Smooth muscle cell (in vitro differentiated cells): ENCODE data around the gene GPX4. TPM values are rescaled to one million over a fixed set of nuclear protein-coding genes. Genes with fewer than 3 reads are reported as not detected.

Source experiments
- DNase-seq: peaks from one replicate; lab custom pipeline; 2025; ENCODE audit not compliant: unreplicated experiment; lab: John Stamatoyannopoulos, UW
- H2AFZ ChIP-seq: fragments of 200-600 bp; sonication (generic); 2 replicates; pipeline ENCODE4 v1.6.0; 2016; ENCODE audit warnings: antibody characterized with exemption, low read depth, mild to moderate bottlenecking
- H3F3A ChIP-seq: fragments of 200-600 bp; sonication (generic); 2 replicates; pipeline ENCODE4 v1.6.0; 2017; ENCODE audit warnings: antibody characterized with exemption, low read depth
- H3K27ac ChIP-seq: fragments of 200-600 bp; sonication (generic); 2 replicates; pipeline ENCODE4 v1.5.1; 2016; ENCODE audit warnings: low read depth, mild to moderate bottlenecking
- H3K27me3 ChIP-seq: fragments of 200-600 bp; sonication (generic); 2 replicates; pipeline ENCODE4 v1.6.1; 2016; ENCODE audit warnings: low read depth, mild to moderate bottlenecking
- H3K36me3 ChIP-seq: fragments of 200-600 bp; sonication (generic); 2 replicates; pipeline ENCODE4 v1.5.1; 2016; ENCODE audit warnings: low read depth
- H3K4me1 ChIP-seq: fragments of 200-600 bp; sonication (generic); 2 replicates; pipeline ENCODE4 v1.5.1; 2016; ENCODE audit warnings: low read depth
- H3K4me2 ChIP-seq: fragments of 200-600 bp; sonication (generic); 2 replicates; pipeline ENCODE4 v1.6.0; 2016; ENCODE audit warnings: mild to moderate bottlenecking
- H3K4me3 ChIP-seq: fragments of 200-600 bp; sonication (generic); 2 replicates; pipeline ENCODE4 v1.5.1; 2016; ENCODE audit warnings: mild to moderate bottlenecking
- H3K79me2 ChIP-seq: fragments of 200-600 bp; sonication (generic); 2 replicates; pipeline ENCODE4 v1.6.0; 2016; ENCODE audit warnings: low read depth, mild to moderate bottlenecking
- H3K9ac ChIP-seq: fragments of 200-600 bp; sonication (generic); 2 replicates; pipeline ENCODE4 v1.6.0; 2016; ENCODE audit warnings: low read depth
- H3K9me3 ChIP-seq: fragments of 200-600 bp; sonication (generic); replicated peaks from 2 replicates; pipeline ENCODE4 v1.5.1; 2016; ENCODE audit warnings: low read depth
- H4K20me1 ChIP-seq: fragments of 200-600 bp; sonication (generic); 2 replicates; pipeline ENCODE4 v1.6.0; 2016; ENCODE audit warnings: low read depth
- WGBS: methylation state at CpG from one replicate; pipeline ENCODE4 v1.1.7; 2016; ENCODE audit warnings: low lambda C conversion rate; 5-methylcytosine and 5-hydroxymethylcytosine counted together
- polyA plus RNA-seq: library from polyadenylated mRNA; unstranded; fragments of >200 nt; fragmentation: Nextera tagmentation; extraction: Ambion mirVana; gene quantifications from 2 replicates; pipeline ENCODE4 v1.2.1, GENCODE V29; 2016
- total RNA-seq: library from RNA; depleted of rRNA; stranded (reverse); fragments of >200 nt; gene quantifications from 2 replicates; pipeline ENCODE4 v1.2.3, GENCODE V29; 2014
- TF ChIP-seq, protein P1 (sequence below): fragments of 200-600 bp; sonication (generic); IDR thresholded peaks from 2 replicates; pipeline ENCODE4 v1.5.1; 2017; ENCODE audit warnings: borderline replicate concordance, mild to moderate bottlenecking, antibody characterized with exemption; ENCODE audit not compliant: insufficient read depth, poor library complexity, severe bottlenecking

GPX4 gene
- total and polyA plus RNA-seq, 2 experiments from 2014 or later, result 325 to 450 TPM

DNA sequence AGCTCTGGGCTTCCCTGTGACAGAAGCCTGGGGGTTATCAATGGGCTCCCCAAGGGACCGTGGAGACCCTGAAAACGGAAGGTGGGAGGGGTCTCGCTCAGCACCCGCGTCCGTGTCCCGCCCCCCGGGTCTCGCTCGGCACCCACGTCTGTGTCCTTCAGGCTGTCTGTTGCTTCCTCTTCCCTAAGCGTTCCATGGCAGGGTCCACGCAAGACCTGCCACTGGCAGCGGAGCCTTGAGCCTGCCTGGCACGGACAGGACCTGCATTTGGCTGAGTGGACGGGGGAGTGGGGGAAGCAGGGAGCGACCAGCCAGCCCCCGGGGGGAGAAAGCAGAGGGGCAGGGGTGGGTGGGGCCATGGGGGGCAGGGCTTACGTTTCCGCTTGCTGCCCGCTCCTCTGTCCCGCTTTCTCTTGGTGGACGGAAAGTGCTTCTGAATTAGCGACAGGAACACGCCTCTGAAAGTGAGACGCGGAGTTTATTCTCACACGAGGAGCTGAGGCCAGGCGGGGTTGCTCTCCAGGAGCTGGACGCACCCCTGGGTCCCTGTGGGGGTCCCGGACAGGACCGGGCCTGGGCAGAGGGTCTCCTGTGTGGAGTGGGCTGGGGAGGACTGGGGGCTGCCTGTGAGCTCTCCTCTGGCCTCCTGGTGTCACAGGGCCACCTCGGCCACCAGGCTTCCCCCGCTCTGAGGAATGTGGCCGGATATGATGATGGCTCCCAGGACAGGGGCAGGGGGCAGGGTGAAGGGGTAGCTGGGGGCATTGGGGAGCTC is 12.0 kb downstream of the GPX4 start:
- TF ChIP-seq, protein P1, sequence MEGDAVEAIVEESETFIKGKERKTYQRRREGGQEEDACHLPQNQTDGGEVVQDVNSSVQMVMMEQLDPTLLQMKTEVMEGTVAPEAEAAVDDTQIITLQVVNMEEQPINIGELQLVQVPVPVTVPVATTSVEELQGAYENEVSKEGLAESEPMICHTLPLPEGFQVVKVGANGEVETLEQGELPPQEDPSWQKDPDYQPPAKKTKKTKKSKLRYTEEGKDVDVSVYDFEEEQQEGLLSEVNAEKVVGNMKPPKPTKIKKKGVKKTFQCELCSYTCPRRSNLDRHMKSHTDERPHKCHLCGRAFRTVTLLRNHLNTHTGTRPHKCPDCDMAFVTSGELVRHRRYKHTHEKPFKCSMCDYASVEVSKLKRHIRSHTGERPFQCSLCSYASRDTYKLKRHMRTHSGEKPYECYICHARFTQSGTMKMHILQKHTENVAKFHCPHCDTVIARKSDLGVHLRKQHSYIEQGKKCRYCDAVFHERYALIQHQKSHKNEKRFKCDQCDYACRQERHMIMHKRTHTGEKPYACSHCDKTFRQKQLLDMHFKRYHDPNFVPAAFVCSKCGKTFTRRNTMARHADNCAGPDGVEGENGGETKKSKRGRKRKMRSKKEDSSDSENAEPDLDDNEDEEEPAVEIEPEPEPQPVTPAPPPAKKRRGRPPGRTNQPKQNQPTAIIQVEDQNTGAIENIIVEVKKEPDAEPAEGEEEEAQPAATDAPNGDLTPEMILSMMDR, result no peak
- no peaks in the 10 kb centered on the region for H3K4me1 ChIP-seq
- H3K4me2 ChIP-seq, result no peak overlapping the region
- H3F3A ChIP-seq, result peaks cover 16% of the 10 kb centered on the region
- H3K79me2 ChIP-seq, result peaks cover 9% of the 10 kb centered on the region
- no peak for DNase-seq
- no peak overlapping the region for H3K4me3 ChIP-seq
- H3K27ac ChIP-seq, result no peak overlapping the region
- H3K27me3 ChIP-seq, result no peaks in the 10 kb centered on the region
- H3K9me3 ChIP-seq, result no peaks in the 10 kb centered on the region
- H2AFZ ChIP-seq, result no peak overlapping the region
- no peaks in the 10 kb centered on the region for H3K36me3 ChIP-seq
- H3K9ac ChIP-seq, result no peak overlapping the region
- WGBS, result 92% methylated on average over 30 of the region's 35 CpGs
- H4K20me1 ChIP-seq, result no peaks in the 10 kb centered on the region

DNA sequence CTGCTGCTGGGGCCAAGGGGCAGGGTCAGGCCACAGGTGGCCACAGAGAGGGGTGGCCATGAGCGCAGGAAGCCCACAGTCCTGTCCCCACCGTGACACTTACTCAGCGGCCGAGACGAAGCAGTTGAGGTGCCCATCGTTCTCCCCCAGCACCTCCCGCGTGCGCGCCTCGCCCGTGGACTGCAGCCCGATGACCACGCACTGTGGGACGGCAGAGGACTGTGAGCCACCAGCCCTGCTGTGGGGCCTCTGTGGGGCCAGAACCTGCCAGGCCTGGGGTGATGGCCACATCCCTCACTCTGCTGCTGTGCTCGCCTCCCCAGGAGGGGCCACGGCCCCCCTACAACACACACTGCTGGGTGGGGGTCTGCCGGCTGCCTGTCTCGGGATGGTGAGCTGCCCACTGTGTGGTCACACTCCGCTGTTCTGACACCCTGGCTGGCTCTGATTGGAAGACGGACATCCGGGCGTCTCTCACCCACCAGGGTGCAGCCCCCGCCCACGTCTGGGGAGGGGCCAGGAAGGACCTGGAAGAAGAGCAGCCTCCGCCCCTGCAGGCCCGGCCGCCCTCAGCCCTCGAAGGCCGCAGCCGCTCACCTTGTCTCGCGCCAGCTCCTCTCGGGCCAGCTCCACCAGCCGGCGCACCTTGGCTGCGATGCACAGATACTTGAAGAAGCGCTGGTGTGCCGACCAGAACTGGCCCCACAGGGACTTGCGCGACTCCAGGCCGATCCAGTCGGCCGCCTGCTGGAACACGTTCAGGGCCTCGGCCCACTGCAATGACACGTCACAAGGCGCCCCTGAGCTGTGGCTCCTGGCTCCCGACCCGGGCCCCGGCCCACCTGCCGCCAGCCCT is 13.2 kb downstream of the GPX4 start:
- no peak overlapping the region for H3K9ac ChIP-seq
- peaks cover 9% of the 10 kb centered on the region for H3K79me2 ChIP-seq
- H3K36me3 ChIP-seq, result no peaks in the 10 kb centered on the region
- H3K4me3 ChIP-seq, result no peak overlapping the region
- 94% methylated on average over 50 of the region's 52 CpGs for WGBS
- H3K27ac ChIP-seq, result no peak overlapping the region
- no peaks in the 10 kb centered on the region for H3K27me3 ChIP-seq
- TF ChIP-seq, protein P1, result no peak
- DNase-seq, result no peak
- H2AFZ ChIP-seq, result no peak overlapping the region
- peaks cover 5% of the 10 kb centered on the region for H4K20me1 ChIP-seq
- H3K4me2 ChIP-seq, result no peak overlapping the region
- H3K9me3 ChIP-seq, result no peaks in the 10 kb centered on the region
- peaks cover 14% of the 10 kb centered on the region for H3F3A ChIP-seq
- no peaks in the 10 kb centered on the region for H3K4me1 ChIP-seq

DNA sequence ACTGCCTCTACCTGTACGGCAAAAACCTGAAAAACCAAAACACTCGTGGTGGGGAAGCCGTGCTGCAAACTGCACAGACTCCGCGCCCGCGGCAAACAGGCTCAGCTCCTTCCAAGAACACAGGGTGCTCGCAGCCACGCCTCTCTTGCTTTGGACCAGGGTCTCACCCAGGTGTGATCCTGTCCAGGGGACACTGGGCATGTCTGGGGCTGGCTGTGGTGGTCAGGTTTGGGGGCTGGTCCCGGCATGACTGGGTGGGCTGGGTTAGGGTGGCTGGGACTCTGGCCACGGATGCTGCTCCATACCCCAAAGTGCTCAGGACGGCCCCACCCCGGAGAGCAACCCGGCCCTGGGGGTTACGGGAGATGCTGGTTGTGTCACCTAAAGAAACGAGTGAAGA is 13.9 kb downstream of the GPX4 start:
- Histone ChIP-seq H3K4me2 (no peak overlapping the region), H3K36me3 (no peaks in the 10 kb centered on the region), H3K9me3 (no peaks in the 10 kb centered on the region), H3K27ac (no peak overlapping the region), H3F3A (peaks cover 10% of the 10 kb centered on the region), H3K79me2 (peaks cover 9% of the 10 kb centered on the region), H2AFZ (no peak overlapping the region), H3K9ac (no peak overlapping the region), H4K20me1 (peaks cover 10% of the 10 kb centered on the region), H3K4me3 (no peak overlapping the region), H3K4me1 (no peaks in the 10 kb centered on the region), H3K27me3 (no peaks in the 10 kb centered on the region)
- WGBS, result 98% methylated on average over 16 of the region's 16 CpGs
- no peak for DNase-seq
- TF ChIP-seq, protein P1, result no peak
